Panc1 (cell line): ENCODE data around the gene LBR. TPM values are rescaled to one million over a fixed set of nuclear protein-coding genes. Genes with fewer than 3 reads are reported as not detected.

Source experiments
- ATAC-seq: fragments of 200-7000 bp; cut with Tn5 transposase; 2 replicates; pipeline ENCODE4 v1.9.1; 2020; ENCODE audit warnings: mild to moderate bottlenecking, moderate library complexity
- BruUV-seq: library from RNA; stranded (reverse); fragments of 400-500 nt; replicated peaks from 2 replicates; lab custom pipeline; 2021; lab: Mats Ljungman, UMichigan
- CTCF ChIA-PET: fragments of 300-600 bp; sonication (Branson Sonifier 250); formaldehyde crosslinking; loops from one replicate; lab custom pipeline; 2022; ENCODE audit warnings: antibody characterized with exemption; lab: Charles Lee
- POLR2A ChIA-PET: fragments of 300-600 bp; sonication (Branson Sonifier 250); formaldehyde crosslinking; loops from one replicate; lab custom pipeline; 2022; ENCODE audit warnings: antibody characterized with exemption; lab: Charles Lee
- DNase-seq: peaks from one replicate; pipeline ENCODE4 v3.0.0-alpha.2; 2010; ENCODE audit warnings: low read depth, low spot score
- H3K27ac ChIP-seq: 2 replicates; pipeline ENCODE4 v1.5.1; 2011; ENCODE audit warnings: mild to moderate bottlenecking, low read length, inconsistent platforms
- H3K27me3 ChIP-seq: fragments of 200-500 bp; sonication (Bioruptor generic); 2 replicates; pipeline ENCODE4 v1.6.0; 2014; ENCODE audit warnings: low read length, inconsistent platforms; ENCODE audit not compliant: control insufficient read depth, insufficient read depth
- H3K36me3 ChIP-seq: fragments of 200-500 bp; sonication (Bioruptor generic); 2 replicates; pipeline ENCODE4 v1.5.1; 2014; ENCODE audit warnings: inconsistent platforms, mild to moderate bottlenecking, low read length, moderate library complexity; ENCODE audit not compliant: control insufficient read depth, insufficient read depth
- H3K4me1 ChIP-seq: 2 replicates; pipeline ENCODE4 v1.5.1; 2011; ENCODE audit warnings: inconsistent platforms, mild to moderate bottlenecking, low read length, moderate library complexity; ENCODE audit not compliant: control insufficient read depth, insufficient read depth
- H3K4me3 ChIP-seq, 2 experiments: 2 replicates each; pipeline ENCODE4 v1.5.1; 2011 to 2012; ENCODE audit warnings: low read depth in 2 of 2, low read length in 2 of 2, mild to moderate bottlenecking in 2 of 2, inconsistent platforms in 1 of 2, moderate library complexity in 1 of 2
- H3K9me3 ChIP-seq: fragments of 200-500 bp; sonication (Bioruptor generic); 2 replicates; pipeline ENCODE4 v1.5.1; 2014; ENCODE audit warnings: low read depth, mild to moderate bottlenecking, inconsistent platforms, low read length, moderate library complexity; ENCODE audit not compliant: control insufficient read depth, insufficient read depth
- POLR2AphosphoS5 ChIP-seq: IDR thresholded peaks from 2 replicates; pipeline ENCODE4 v1.6.1; 2012; ENCODE audit warnings: mild to moderate bottlenecking, low read depth, low read length, moderate library complexity
- SIN3A ChIP-seq: IDR thresholded peaks from 2 replicates; pipeline ENCODE4 v1.6.1; 2012; ENCODE audit warnings: low read depth, mild to moderate bottlenecking, low read length, moderate library complexity, borderline replicate concordance; ENCODE audit not compliant: insufficient read depth
- TCF7L2 ChIP-seq: IDR thresholded peaks from 2 replicates; pipeline ENCODE4 v1.6.1; 2011; ENCODE audit warnings: mild to moderate bottlenecking, low read depth, low read length, inconsistent platforms
- in situ Hi-C: cut with HindIII; loops from 2 replicates; pipeline ENCODE4 v1.10.0; 2016; ENCODE audit warnings: low sequenced_read_pairs, low pct_unique_long_range_greater_than_20kb
- intact Hi-C: fragments of 100-400 bp; cut with micrococcal nuclease; formaldehyde crosslinking; loops from one replicate; pipeline ENCODE4 v1.10.0; 2022; ENCODE audit not compliant: unreplicated experiment
- total RNA-seq: library from RNA; stranded (reverse); gene quantifications from one replicate; pipeline ENCODE4 v1.2.1, GENCODE V29; 2021; ENCODE audit not compliant: unreplicated experiment
- TF ChIP-seq, protein P1 (sequence below): fragments of 450-650 bp; IDR thresholded peaks from 2 replicates; pipeline ENCODE4 v1.5.1; 2017; ENCODE audit warnings: mild to moderate bottlenecking
- TF ChIP-seq, protein P2 (sequence below), 2 experiments: IDR thresholded peaks; 2 replicates each; pipeline ENCODE4 v1.6.1; 2011 to 2012; ENCODE audit warnings: low read depth in 2 of 2, control low read depth in 1 of 2, low read length in 1 of 2, mild to moderate bottlenecking in 1 of 2, moderate library complexity in 1 of 2; ENCODE audit not compliant: insufficient read depth in 1 of 2

LBR gene
- total RNA-seq, 1 experiment from 2014 or later: 58.2 TPM

GRCh38 chr1:225469051-225469450 is 41.2 kb upstream of the LBR start:
- in situ Hi-C loops (no loop called here), intact Hi-C loops (no loop called here)
- Histone ChIP-seq H3K4me3 (no peak overlapping the region), H3K27me3 (no peaks in the 10 kb centered on the region), H3K4me1 (no peaks in the 10 kb centered on the region; the same call in 1 of the 2 replicates), H3K9me3 (no peaks in the 10 kb centered on the region), H3K36me3 (no peaks in the 10 kb centered on the region), H3K27ac (no peak overlapping the region)
- ChIA-PET POLR2A (no interaction called here), CTCF (no interaction called here)
- BruUV-seq: no TSS peak
- ATAC-seq: no peak
- no peak for DNase-seq
- TF ChIP-seq POLR2AphosphoS5 (no peak), SIN3A (no peak)

DNA sequence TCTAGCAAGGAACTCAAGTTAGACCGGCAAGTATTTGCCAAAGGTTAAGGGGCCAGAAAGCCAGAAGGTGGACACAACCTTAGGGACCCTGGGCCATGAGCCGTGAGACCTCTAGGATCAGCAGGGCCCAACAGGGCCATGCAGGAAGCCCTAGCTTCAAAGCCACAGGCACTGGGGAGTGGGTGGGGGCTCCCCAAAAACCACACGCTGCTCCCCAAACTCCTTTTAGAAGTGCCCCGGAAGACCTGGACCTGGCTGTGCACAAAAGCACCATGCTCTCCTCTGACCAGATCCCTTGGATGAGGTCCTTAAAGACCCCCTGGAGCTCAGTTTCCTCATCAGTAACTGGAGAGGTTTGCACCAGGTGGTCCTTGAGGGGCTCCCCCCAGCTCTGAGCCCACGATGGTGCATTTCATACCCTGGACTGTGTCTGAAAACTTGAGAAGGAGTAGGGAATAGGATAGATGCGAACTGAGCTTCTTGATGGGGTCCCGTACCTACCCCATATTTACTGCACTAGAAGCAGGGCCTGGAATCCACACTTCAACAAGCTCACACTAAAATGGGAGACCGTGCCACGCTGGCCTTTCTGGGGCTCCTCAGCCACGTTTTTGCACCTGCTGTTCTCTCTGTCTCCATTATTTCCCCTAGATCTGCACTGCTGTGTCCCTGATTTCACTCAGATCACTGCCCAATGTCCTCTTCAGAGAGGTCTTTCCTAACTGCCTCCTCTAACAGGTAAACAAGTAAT is 40.6 kb upstream of the LBR start:
- Histone ChIP-seq H3K36me3 (no peaks in the 10 kb centered on the region), H3K4me3 (no peak overlapping the region), H3K27me3 (no peaks in the 10 kb centered on the region), H3K27ac (no peak overlapping the region), H3K9me3 (no peaks in the 10 kb centered on the region), H3K4me1 (no peaks in the 10 kb centered on the region; the same call in 1 of the 2 replicates)
- CTCF ChIA-PET: no interaction called here
- TF ChIP-seq, protein P1, sequence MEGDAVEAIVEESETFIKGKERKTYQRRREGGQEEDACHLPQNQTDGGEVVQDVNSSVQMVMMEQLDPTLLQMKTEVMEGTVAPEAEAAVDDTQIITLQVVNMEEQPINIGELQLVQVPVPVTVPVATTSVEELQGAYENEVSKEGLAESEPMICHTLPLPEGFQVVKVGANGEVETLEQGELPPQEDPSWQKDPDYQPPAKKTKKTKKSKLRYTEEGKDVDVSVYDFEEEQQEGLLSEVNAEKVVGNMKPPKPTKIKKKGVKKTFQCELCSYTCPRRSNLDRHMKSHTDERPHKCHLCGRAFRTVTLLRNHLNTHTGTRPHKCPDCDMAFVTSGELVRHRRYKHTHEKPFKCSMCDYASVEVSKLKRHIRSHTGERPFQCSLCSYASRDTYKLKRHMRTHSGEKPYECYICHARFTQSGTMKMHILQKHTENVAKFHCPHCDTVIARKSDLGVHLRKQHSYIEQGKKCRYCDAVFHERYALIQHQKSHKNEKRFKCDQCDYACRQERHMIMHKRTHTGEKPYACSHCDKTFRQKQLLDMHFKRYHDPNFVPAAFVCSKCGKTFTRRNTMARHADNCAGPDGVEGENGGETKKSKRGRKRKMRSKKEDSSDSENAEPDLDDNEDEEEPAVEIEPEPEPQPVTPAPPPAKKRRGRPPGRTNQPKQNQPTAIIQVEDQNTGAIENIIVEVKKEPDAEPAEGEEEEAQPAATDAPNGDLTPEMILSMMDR: no peak
- TF ChIP-seq POLR2AphosphoS5 (no peak), TCF7L2 (no peak), SIN3A (no peak)
- TF ChIP-seq, protein P2, sequence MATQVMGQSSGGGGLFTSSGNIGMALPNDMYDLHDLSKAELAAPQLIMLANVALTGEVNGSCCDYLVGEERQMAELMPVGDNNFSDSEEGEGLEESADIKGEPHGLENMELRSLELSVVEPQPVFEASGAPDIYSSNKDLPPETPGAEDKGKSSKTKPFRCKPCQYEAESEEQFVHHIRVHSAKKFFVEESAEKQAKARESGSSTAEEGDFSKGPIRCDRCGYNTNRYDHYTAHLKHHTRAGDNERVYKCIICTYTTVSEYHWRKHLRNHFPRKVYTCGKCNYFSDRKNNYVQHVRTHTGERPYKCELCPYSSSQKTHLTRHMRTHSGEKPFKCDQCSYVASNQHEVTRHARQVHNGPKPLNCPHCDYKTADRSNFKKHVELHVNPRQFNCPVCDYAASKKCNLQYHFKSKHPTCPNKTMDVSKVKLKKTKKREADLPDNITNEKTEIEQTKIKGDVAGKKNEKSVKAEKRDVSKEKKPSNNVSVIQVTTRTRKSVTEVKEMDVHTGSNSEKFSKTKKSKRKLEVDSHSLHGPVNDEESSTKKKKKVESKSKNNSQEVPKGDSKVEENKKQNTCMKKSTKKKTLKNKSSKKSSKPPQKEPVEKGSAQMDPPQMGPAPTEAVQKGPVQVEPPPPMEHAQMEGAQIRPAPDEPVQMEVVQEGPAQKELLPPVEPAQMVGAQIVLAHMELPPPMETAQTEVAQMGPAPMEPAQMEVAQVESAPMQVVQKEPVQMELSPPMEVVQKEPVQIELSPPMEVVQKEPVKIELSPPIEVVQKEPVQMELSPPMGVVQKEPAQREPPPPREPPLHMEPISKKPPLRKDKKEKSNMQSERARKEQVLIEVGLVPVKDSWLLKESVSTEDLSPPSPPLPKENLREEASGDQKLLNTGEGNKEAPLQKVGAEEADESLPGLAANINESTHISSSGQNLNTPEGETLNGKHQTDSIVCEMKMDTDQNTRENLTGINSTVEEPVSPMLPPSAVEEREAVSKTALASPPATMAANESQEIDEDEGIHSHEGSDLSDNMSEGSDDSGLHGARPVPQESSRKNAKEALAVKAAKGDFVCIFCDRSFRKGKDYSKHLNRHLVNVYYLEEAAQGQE (IDR thresholded peaks at IDR 0.05; ENCODE audit: insufficient read depth in 1 of 2, low read depth in 2 of 2, low read length in 1 of 2): no peak
- intact Hi-C loops: no loop called here
- no TSS peak for BruUV-seq
- ATAC-seq (no peak), DNase-seq (no peak)
- POLR2A ChIA-PET: interaction anchor here (0.5 kb wide), 1 partner anchor 495 kb away, joined by 4 read pairs; no protein-coding TSS in a partner anchor
- in situ Hi-C loops: no loop called here
